H1 (cell line): ENCODE data around the gene MYRIP. TPM values are rescaled to one million over a fixed set of nuclear protein-coding genes. Genes with fewer than 3 reads are reported as not detected.

ENCODE experiments used
- FOSL1 ChIP-seq: IDR thresholded peaks from 2 replicates; pipeline ENCODE4 v1.6.1; 2011; ENCODE audit warnings: mild to moderate bottlenecking, low read depth, low read length, moderate library complexity; ENCODE audit not compliant: insufficient read depth
- RXRA ChIP-seq: IDR thresholded peaks from 2 replicates; pipeline ENCODE4 v1.6.1; 2011; ENCODE audit warnings: low read depth, mild to moderate bottlenecking, low read length, moderate library complexity; ENCODE audit not compliant: insufficient read depth
- polyA plus RNA-seq, 7 experiments: library from polyadenylated mRNA; depleted of rRNA in 3 of 7; stranded (reverse) in 5 of 7; unstranded in 2 of 7; fragments of >200 nt in 5 of 7; fragments of 200-250 nt in 2 of 7; gene quantifications; 1 replicate in 5 of 7; 2 replicates in 1 of 7; 4 replicates in 1 of 7; pipeline versions ENCODE4 v1.2.1 to v1.2.3, GENCODE V29; 2011 to 2013; ENCODE audit warnings: missing spikeins in 2 of 7, mixed read lengths in 2 of 7
- total RNA-seq: library from RNA; stranded (reverse); fragmentation: NEBNext Ultra II Directional; extraction: Animal tissue kit (Norgen Biotek cat#: 25700); gene quantifications from 2 replicates; pipeline ENCODE4 v1.2.1, GENCODE V29; 2021
- TF ChIP-seq, protein P1 (sequence below): IDR thresholded peaks from 2 replicates; pipeline ENCODE4 v1.6.1; 2012; ENCODE audit warnings: inconsistent platforms

The MYRIP gene
- total and polyA plus RNA-seq, 2 of the 8 experiments (the other 6 are each of a cell fraction or from before 2014, with no cell fraction given): 0.54 to 4.3 TPM

GRCh38 chr3:40108643-40109042 is 299.2 kb downstream of the MYRIP start (continued):
- TF ChIP-seq, protein P1, sequence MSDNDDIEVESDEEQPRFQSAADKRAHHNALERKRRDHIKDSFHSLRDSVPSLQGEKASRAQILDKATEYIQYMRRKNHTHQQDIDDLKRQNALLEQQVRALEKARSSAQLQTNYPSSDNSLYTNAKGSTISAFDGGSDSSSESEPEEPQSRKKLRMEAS: no peak
- no peak for TF ChIP-seq FOSL1
- no peak for TF ChIP-seq RXRA
